Mesothelial cell of epicardium (in vitro differentiated cells): ENCODE measurements around the gene OSBPL8. TPM values are rescaled to one million over a fixed set of nuclear protein-coding genes. Genes with fewer than 3 reads are reported as not detected.

Experiments
- DNase-seq, 2 experiments: peaks; one replicate each; pipeline ENCODE4 v3.0.0; 2021; ENCODE audit warnings: low spot score in 2 of 2; ENCODE audit not compliant: unreplicated experiment in 2 of 2
- H3K27ac Mint-ChIP-seq: 2 replicates; pipeline ENCODE4 v1.8.0; 2021; ENCODE audit warnings: mixed read lengths
- H3K27me3 Mint-ChIP-seq: 2 replicates; pipeline ENCODE4 v1.8.0; 2021; ENCODE audit warnings: low read depth, mixed read lengths
- H3K36me3 Mint-ChIP-seq: 2 replicates; pipeline ENCODE4 v1.8.0; 2021; ENCODE audit warnings: mixed read lengths
- H3K4me1 Mint-ChIP-seq: 2 replicates; pipeline ENCODE4 v1.8.0; 2021; ENCODE audit warnings: mixed read lengths
- H3K4me3 Mint-ChIP-seq: 2 replicates; pipeline ENCODE4 v1.8.0; 2021; ENCODE audit warnings: mild to moderate bottlenecking, moderate library complexity, mixed read lengths
- H3K9me3 Mint-ChIP-seq: 2 replicates; pipeline ENCODE4 v1.8.0; 2021; ENCODE audit warnings: mixed read lengths
- CTCF ChIP-seq: fragments of 200-600 bp; sonication (generic); IDR thresholded peaks from one replicate; pipeline ENCODE4 v1.5.0; 2021; ENCODE audit warnings: antibody characterized with exemption; ENCODE audit not compliant: unreplicated experiment
- total RNA-seq: library from RNA; stranded (reverse); gene quantifications from 3 replicates; pipeline ENCODE4 v1.2.1, GENCODE V29; 2021

OSBPL8 gene
- total RNA-seq, 1 donor from 2014 or later: 51.5 TPM

DNA sequence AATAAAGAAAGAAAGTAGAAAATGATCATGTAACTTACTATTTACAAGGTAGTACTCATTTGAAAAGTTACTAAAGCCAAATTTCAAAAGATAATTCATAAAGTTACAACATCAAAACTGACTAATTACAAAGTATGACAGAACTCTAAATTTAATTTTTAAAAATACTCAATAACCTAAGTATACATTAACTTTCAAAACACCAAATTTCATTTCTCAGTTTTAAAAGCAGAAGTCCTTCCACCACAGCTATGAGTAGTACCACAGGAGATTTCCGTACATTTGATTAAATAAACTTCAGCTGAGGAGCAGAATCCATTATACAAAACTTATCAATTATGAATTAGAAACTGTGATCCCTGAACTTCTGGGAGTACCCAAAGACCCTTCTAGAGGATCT lies 110.6 kb downstream of the OSBPL8 start:
- Mint-ChIP-seq H3K36me3 (peaks cover 21% of the 10 kb centered on the region), H3K9me3 (peaks cover 14% of the 10 kb centered on the region), H3K4me1 (peaks cover 16% of the 10 kb centered on the region), H3K4me3 (no peak overlapping the region), H3K27me3 (no peaks in the 10 kb centered on the region), H3K27ac (no peak overlapping the region)
- TF ChIP-seq CTCF: no peak
- no peak for DNase-seq

- H3K36me3 Mint-ChIP-seq: peaks cover 21% of the 10 kb centered on the region
- H3K27ac Mint-ChIP-seq: no peak overlapping the region
- peaks cover 14% of the 10 kb centered on the region for H3K9me3 Mint-ChIP-seq
- H3K4me1 Mint-ChIP-seq: peaks cover 29% of the 10 kb centered on the region
- no peak for DNase-seq
- no peak overlapping the region for H3K4me3 Mint-ChIP-seq
- TF ChIP-seq CTCF: no peak
- H3K27me3 Mint-ChIP-seq: no peaks in the 10 kb centered on the region
Observed at GRCh38 chr12:76446090-76446489, 113.5 kb downstream of the OSBPL8 start.

DNA sequence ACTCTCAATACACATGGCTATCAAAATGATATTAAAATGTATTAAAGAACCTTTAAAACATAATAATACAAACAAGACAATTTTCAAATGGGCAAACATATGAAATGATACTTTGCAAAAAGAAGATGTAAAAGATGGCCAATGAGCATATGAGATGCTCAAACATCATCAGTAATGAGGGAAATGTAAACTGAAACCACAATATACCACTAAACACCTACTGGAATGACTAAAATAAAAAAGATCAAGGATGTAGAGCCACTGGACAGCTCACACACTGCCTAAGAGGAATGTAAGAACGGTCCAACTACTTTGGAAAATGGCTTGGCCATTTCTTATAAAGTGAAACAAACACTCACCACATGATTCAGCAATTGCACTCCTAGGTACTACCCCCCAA lies 114.1 kb downstream of the OSBPL8 start:
- H3K4me1 Mint-ChIP-seq: peaks cover 35% of the 10 kb centered on the region
- no peak overlapping the region for H3K4me3 Mint-ChIP-seq
- TF ChIP-seq CTCF: no peak
- H3K36me3 Mint-ChIP-seq: peaks cover 17% of the 10 kb centered on the region
- H3K9me3 Mint-ChIP-seq: peaks cover 14% of the 10 kb centered on the region
- DNase-seq: no peak
- H3K27ac Mint-ChIP-seq: no peak overlapping the region
- no peaks in the 10 kb centered on the region for H3K27me3 Mint-ChIP-seq

DNA sequence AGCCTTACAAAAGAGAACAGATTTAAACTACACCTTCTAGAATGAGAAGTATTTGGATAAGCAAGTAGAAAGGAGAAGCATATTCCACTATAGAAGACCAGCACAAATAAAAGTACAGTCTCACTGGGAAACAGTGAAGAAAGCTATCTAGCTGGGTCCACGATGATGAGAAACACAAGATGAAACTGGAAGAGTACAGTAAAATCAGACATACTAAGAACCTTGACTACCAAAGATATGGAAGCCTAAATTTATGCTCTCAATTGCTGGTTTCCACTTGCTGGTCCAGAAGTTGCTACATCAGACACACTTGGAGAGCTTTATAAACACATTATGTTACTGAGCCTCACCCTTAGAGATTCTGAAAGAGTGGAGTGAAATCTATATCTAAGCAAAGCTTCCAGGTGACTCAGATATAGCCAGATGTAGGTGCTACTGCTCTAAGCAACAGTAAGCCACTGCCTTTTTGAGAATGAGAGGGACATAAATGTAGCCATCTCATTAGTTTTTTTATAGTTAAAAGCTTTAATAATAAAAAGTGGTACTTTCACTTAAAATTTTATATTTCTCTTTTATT lies 115.1 kb downstream of the OSBPL8 start:
- H3K27ac Mint-ChIP-seq: no peak overlapping the region
- peaks cover 9% of the 10 kb centered on the region for H3K36me3 Mint-ChIP-seq
- no peak overlapping the region for H3K4me3 Mint-ChIP-seq
- no peaks in the 10 kb centered on the region for H3K27me3 Mint-ChIP-seq
- DNase-seq: no peak
- peaks cover 10% of the 10 kb centered on the region for H3K9me3 Mint-ChIP-seq
- peaks cover 42% of the 10 kb centered on the region for H3K4me1 Mint-ChIP-seq
- no peak for TF ChIP-seq CTCF

DNA sequence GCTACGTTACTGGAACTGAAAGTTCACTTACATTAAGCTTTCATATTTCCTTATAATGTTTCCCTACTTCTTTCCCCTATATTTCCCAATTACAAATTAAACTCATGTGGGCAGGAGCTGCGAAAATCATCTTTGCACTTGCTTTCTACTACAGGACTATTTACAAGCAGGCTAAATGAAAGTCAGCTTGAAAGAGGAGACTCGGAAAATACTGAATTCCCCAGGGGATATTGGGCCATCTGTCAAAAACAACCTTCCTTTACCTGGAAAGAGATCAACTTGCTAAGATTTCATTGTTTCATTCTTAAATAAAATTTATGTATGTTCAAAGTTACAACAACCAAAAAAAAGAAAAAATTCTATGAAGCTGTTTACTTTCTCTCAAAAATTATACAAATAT lies 118.6 kb downstream of the OSBPL8 start:
- no peak overlapping the region for H3K27ac Mint-ChIP-seq
- no peak overlapping the region for H3K4me3 Mint-ChIP-seq
- H3K4me1 Mint-ChIP-seq: peaks cover 42% of the 10 kb centered on the region
- H3K9me3 Mint-ChIP-seq: peaks cover 26% of the 10 kb centered on the region
- TF ChIP-seq CTCF: no peak
- H3K36me3 Mint-ChIP-seq: peaks cover 9% of the 10 kb centered on the region
- H3K27me3 Mint-ChIP-seq: no peaks in the 10 kb centered on the region
- DNase-seq: no peak

GRCh38 chr12:76432733-76433132 lies 126.8 kb downstream of the OSBPL8 start:
- Mint-ChIP-seq H3K9me3 (peaks cover 64% of the 10 kb centered on the region), H3K4me1 (peaks cover 4% of the 10 kb centered on the region), H3K27me3 (no peaks in the 10 kb centered on the region), H3K4me3 (no peak overlapping the region), H3K27ac (no peak overlapping the region), H3K36me3 (peaks cover 49% of the 10 kb centered on the region)
- no peak for DNase-seq
- TF ChIP-seq CTCF: no peak
